SU-DHL-6 (cell line): ENCODE measurements around the gene PLK1.

ENCODE experiments used
- H2AFZ ChIP-seq: fragments of 200-600 bp; sonication (generic); 2 replicates; pipeline ENCODE4 v1.6.1; 2014; ENCODE audit warnings: low read depth, mild to moderate bottlenecking, moderate library complexity, mixed read lengths, antibody characterized with exemption, low read length; ENCODE audit not compliant: severe bottlenecking
- H3F3A ChIP-seq: fragments of 200-600 bp; shearing (Covaris generic); 2 replicates; pipeline ENCODE4 v1.6.0; 2016; ENCODE audit warnings: antibody characterized with exemption, mild to moderate bottlenecking; ENCODE audit not compliant: insufficient read depth
- H3K27ac ChIP-seq: fragments of 200-600 bp; sonication (generic); 2 replicates; pipeline ENCODE4 v1.5.1; 2016; ENCODE audit warnings: low read depth, mild to moderate bottlenecking, low read length, moderate library complexity, mixed read lengths
- H3K27me3 ChIP-seq: fragments of 200-600 bp; sonication (generic), shearing (Covaris generic); 2 replicates; pipeline ENCODE4 v1.6.0; 2014; ENCODE audit warnings: mild to moderate bottlenecking, low read length
- H3K36me3 ChIP-seq: fragments of 200-600 bp; sonication (generic); 2 replicates; pipeline ENCODE4 v1.6.1; 2014; ENCODE audit warnings: mild to moderate bottlenecking, low read length, mixed read lengths
- H3K4me2 ChIP-seq: fragments of 300-600, 200-600 bp; shearing (Covaris generic), sonication (generic); 2 replicates; pipeline ENCODE4 v1.6.0; 2014; ENCODE audit warnings: low read length, low read depth, mild to moderate bottlenecking; ENCODE audit not compliant: poor library complexity, severe bottlenecking
- H3K4me3 ChIP-seq: fragments of 200-600 bp; sonication (generic); 2 replicates; pipeline ENCODE4 v1.5.1; 2014; ENCODE audit warnings: antibody characterized with exemption, low read length, mild to moderate bottlenecking, mixed read lengths; ENCODE audit not compliant: insufficient read depth, poor library complexity, severe bottlenecking
- H3K79me2 ChIP-seq: fragments of 200-600 bp; sonication (generic); 2 replicates; pipeline ENCODE4 v1.6.1; 2014; ENCODE audit warnings: mild to moderate bottlenecking, low read length, moderate library complexity; ENCODE audit not compliant: insufficient read depth
- H3K9ac ChIP-seq: fragments of 200-600 bp; sonication (generic); 2 replicates; pipeline ENCODE4 v1.7.0; 2014; ENCODE audit warnings: mild to moderate bottlenecking, low read length
- H3K9me2 ChIP-seq: fragments of 200-600 bp; sonication (generic); replicated peaks from 2 replicates; pipeline ENCODE4 v1.6.1; 2014; ENCODE audit warnings: low read length; ENCODE audit not compliant: insufficient read depth
- H3K9me3 ChIP-seq: fragments of 200-600 bp; sonication (generic); 2 replicates; pipeline ENCODE4 v1.6.1; 2014; ENCODE audit warnings: low read length, mixed read lengths; ENCODE audit not compliant: insufficient read depth
- H4K20me1 ChIP-seq: fragments of 200-600 bp; sonication (generic); 2 replicates; pipeline ENCODE4 v1.6.1; 2014; ENCODE audit warnings: low read depth, mild to moderate bottlenecking, antibody characterized with exemption, low read length, moderate library complexity, mixed read lengths
- EZH2phosphoT487 ChIP-seq: fragments of 200-600 bp; sonication (generic), shearing (Covaris generic); conservative IDR thresholded peaks from 2 replicates; pipeline ENCODE4 v1.6.1; 2018; ENCODE audit warnings: mild to moderate bottlenecking, antibody characterized with exemption, low read length, moderate library complexity, mixed read lengths
- TF ChIP-seq, protein P1 (sequence below): fragments of 200-600 bp; sonication (generic); IDR thresholded peaks from one replicate; pipeline ENCODE4 v1.5.1; 2017; ENCODE audit warnings: antibody characterized with exemption, mild to moderate bottlenecking, low read length, moderate library complexity; ENCODE audit not compliant: insufficient read depth, poor library complexity, severe bottlenecking

The PLK1 gene

DNA sequence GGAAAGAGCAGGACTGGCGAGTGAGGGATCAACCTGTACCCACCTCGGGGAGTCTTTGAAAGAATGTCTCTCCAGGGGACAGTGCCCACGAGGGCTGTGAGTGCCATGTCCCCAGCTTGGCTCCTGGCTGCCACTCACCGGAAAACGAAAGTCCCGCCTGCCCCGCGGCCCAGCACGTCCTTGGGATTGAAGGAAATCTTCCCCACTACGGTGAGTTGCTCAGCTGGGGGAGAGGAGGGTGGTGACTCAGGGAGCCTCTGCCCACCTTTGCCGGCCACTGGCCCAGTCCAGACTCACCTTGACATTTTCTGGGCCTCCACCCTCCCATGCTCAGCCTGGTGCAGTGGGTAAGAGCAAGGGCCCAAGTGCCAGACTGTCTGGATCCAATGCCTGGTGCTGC is 17.1 kb downstream of the PLK1 start:
- H3K27me3 ChIP-seq, result no peaks in the 10 kb centered on the region
- H3K4me2 ChIP-seq, result no peak overlapping the region
- H3F3A ChIP-seq, result peaks cover 12% of the 10 kb centered on the region; the same call in 1 of the 2 replicates
- no peaks in the 10 kb centered on the region for H3K36me3 ChIP-seq
- no peak overlapping the region for H2AFZ ChIP-seq
- no peak overlapping the region for H3K27ac ChIP-seq
- no peak overlapping the region for H3K4me3 ChIP-seq
- H3K9ac ChIP-seq, result no peak overlapping the region
- H4K20me1 ChIP-seq, result no peaks in the 10 kb centered on the region
- no peak for TF ChIP-seq EZH2phosphoT487
- TF ChIP-seq, protein P1, sequence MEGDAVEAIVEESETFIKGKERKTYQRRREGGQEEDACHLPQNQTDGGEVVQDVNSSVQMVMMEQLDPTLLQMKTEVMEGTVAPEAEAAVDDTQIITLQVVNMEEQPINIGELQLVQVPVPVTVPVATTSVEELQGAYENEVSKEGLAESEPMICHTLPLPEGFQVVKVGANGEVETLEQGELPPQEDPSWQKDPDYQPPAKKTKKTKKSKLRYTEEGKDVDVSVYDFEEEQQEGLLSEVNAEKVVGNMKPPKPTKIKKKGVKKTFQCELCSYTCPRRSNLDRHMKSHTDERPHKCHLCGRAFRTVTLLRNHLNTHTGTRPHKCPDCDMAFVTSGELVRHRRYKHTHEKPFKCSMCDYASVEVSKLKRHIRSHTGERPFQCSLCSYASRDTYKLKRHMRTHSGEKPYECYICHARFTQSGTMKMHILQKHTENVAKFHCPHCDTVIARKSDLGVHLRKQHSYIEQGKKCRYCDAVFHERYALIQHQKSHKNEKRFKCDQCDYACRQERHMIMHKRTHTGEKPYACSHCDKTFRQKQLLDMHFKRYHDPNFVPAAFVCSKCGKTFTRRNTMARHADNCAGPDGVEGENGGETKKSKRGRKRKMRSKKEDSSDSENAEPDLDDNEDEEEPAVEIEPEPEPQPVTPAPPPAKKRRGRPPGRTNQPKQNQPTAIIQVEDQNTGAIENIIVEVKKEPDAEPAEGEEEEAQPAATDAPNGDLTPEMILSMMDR, result no peak
- no peaks in the 10 kb centered on the region for H3K79me2 ChIP-seq
- no peaks in the 10 kb centered on the region for H3K9me2 ChIP-seq
- no peaks in the 10 kb centered on the region for H3K9me3 ChIP-seq

DNA sequence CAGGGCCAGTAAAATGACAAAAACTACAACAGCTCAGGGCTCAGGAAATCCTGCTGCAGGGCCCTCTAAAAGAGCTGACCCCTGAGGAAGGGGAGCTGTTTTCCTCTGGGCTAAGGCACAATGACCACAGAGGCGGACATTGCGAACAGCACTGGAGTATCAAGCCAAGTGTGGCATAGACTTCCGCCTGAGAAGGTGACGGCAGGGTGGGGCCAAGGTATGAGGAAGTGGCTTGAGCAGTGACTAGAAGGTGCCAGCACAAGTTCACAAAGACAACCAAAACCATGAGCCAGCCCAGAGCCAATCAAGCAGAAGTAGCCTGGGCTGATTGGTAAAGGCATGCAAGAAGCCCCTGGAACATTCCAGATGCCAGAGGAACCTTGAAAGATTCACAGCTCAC is 20.4 kb downstream of the PLK1 start:
- Histone ChIP-seq H3K27me3 (no peaks in the 10 kb centered on the region), H3F3A (no peaks in the 10 kb centered on the region), H4K20me1 (no peaks in the 10 kb centered on the region), H3K4me3 (no peak overlapping the region), H3K4me2 (peak overlapping the region; percentile 28), H3K79me2 (no peaks in the 10 kb centered on the region), H3K9me3 (no peaks in the 10 kb centered on the region), H3K9ac (no peak overlapping the region), H3K27ac (no peak overlapping the region), H3K9me2 (no peaks in the 10 kb centered on the region), H2AFZ (peak overlapping the region; percentile 55), H3K36me3 (no peaks in the 10 kb centered on the region)
- TF ChIP-seq, protein P1, result no peak
- TF ChIP-seq EZH2phosphoT487, result no peak

DNA sequence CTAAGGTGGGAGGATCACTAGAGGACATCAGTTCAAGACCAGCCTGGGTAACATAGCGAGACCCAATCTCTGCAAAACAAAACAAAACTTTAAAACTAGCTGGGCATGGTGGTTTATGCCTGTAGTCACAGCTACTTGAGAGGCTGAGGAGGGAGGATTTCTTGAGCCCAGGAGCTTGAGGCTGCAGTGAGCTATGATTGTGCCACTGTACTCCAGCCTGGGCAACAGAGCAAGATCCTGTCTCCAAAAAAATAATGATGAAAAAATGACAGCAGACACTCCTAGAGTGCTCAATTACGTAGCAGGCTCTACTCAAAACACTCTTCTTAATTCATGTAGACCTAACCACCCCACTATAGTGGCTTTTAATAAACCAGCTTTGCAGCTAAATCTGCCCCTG is 21.4 kb downstream of the PLK1 start:
- H3K9ac ChIP-seq, result no peak overlapping the region
- H4K20me1 ChIP-seq, result no peaks in the 10 kb centered on the region
- no peaks in the 10 kb centered on the region for H3K36me3 ChIP-seq
- H3K27me3 ChIP-seq, result no peaks in the 10 kb centered on the region
- H3K79me2 ChIP-seq, result no peaks in the 10 kb centered on the region
- no peaks in the 10 kb centered on the region for H3K9me3 ChIP-seq
- no peak for TF ChIP-seq EZH2phosphoT487
- TF ChIP-seq, protein P1, result no peak
- H3K27ac ChIP-seq, result no peak overlapping the region
- H3F3A ChIP-seq, result no peaks in the 10 kb centered on the region
- no peak overlapping the region for H2AFZ ChIP-seq
- H3K4me2 ChIP-seq, result no peak overlapping the region
- no peaks in the 10 kb centered on the region for H3K9me2 ChIP-seq
- H3K4me3 ChIP-seq, result no peak overlapping the region

DNA sequence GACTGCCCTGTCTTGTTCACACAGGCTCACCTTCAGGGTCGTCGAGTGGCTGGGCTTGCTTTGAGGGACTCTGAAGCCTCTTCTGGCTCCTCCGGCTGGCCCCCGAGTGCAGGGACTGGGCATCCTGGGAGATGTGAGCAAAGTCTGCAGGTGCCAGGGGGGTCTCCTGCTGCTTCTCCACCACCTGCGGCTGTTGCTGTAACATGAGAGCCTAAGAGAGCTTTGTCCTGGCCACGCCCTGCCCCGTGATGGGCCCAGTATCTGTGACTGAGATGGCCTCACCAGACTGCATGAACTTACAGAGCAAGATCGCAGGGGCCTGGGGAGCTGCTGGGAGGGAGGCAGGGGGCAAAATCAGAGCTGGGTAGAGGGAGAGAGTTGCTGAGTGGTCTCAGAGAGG is 21.8 kb downstream of the PLK1 start:
- TF ChIP-seq EZH2phosphoT487, result no peak
- TF ChIP-seq, protein P1, result no peak
- H3K27ac ChIP-seq, result no peak overlapping the region
- no peak overlapping the region for H2AFZ ChIP-seq
- no peaks in the 10 kb centered on the region for H3K27me3 ChIP-seq
- H3K4me3 ChIP-seq, result no peak overlapping the region
- no peaks in the 10 kb centered on the region for H3F3A ChIP-seq
- no peaks in the 10 kb centered on the region for H4K20me1 ChIP-seq
- H3K9me3 ChIP-seq, result no peaks in the 10 kb centered on the region
- no peak overlapping the region for H3K4me2 ChIP-seq
- H3K9me2 ChIP-seq, result no peaks in the 10 kb centered on the region
- H3K79me2 ChIP-seq, result no peaks in the 10 kb centered on the region
- no peaks in the 10 kb centered on the region for H3K36me3 ChIP-seq
- H3K9ac ChIP-seq, result no peak overlapping the region
